ENCODE measurements around the gene KIF2B.
"Not testable (repeated sequence)": the region's sequence is repeated elsewhere in the genome, so short reads cannot be mapped to it uniquely, and the experiment has no call there.

The KIF2B gene, protein sequence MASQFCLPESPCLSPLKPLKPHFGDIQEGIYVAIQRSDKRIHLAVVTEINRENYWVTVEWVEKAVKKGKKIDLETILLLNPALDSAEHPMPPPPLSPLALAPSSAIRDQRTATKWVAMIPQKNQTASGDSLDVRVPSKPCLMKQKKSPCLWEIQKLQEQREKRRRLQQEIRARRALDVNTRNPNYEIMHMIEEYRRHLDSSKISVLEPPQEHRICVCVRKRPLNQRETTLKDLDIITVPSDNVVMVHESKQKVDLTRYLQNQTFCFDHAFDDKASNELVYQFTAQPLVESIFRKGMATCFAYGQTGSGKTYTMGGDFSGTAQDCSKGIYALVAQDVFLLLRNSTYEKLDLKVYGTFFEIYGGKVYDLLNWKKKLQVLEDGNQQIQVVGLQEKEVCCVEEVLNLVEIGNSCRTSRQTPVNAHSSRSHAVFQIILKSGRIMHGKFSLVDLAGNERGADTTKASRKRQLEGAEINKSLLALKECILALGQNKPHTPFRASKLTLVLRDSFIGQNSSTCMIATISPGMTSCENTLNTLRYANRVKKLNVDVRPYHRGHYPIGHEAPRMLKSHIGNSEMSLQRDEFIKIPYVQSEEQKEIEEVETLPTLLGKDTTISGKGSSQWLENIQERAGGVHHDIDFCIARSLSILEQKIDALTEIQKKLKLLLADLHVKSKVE

GRCh38 chr17:53822764-53823163 lies at the start of gene KIF2B:
Gene KIF2B (plus strand): TSS chr17:53822927. CDS start chr17:53823034, 107 bp downstream.
- no peak for DNase-seq (ENCODE audit: low read depth, low spot score)
- H3K27ac ChIP-seq: no peak within 1 kb of the TSS

- DNase-seq (ENCODE audit: low read depth, low spot score): no peak
Measured at GRCh38 chr17:53780320-53780719, 42.4 kb upstream of the KIF2B start.

GRCh38 chr17:53791551-53791950 lies 31.2 kb upstream of the KIF2B start:
- no peak overlapping the region for H3K27ac ChIP-seq
- no peak for DNase-seq (ENCODE audit: low read depth, low spot score)

More at GRCh38 chr17:53780320-53780719, 42.4 kb upstream of the KIF2B start:
- no peak overlapping the region for H3K27ac ChIP-seq

DNA sequence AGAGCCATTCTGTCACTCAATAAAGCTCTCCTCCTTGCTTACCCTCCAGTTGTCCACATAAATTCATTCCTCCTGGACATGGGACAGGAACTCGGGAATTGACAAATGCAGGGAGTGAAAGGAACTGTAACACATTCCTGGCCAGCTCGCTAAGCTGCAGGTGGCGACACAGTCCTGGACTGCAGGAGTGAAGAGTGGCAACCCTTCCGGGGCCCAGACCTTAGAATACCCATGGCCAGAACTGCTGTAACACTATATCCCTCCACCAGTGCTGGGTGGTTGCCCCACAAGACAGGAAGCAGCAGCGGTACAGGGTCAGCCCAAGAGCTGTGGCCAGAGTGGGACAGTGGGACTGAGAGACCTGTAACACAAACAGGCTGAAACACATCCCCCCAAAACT lies 30.3 kb upstream of the KIF2B start:
- no peak for DNase-seq (ENCODE audit: low read depth, low spot score)
- H3K27ac ChIP-seq: no peak overlapping the region

- no peak for DNase-seq (ENCODE audit: low read depth, low spot score)
- H3K27ac ChIP-seq: no peak overlapping the region
Measured at GRCh38 chr17:53792997-53793396, 29.7 kb upstream of the KIF2B start.

DNA sequence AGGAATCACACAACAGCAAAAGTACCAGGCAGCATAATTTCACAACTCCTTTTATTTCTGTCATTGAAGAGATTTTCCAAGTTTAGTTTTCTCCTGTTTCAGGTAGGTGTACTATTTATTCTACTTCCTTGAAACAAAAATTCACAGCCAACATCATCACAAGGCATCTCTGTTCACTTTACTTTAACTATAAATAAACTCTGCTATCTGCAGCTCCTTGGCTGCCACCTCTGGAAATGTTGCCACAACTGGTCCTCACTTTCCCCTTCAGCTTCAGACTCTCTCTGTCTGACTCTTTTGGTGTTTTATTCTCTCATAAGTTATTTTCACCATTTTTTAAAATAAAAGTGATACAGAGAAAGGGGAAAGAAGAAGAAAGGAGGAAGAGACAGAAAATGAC lies 27.9 kb upstream of the KIF2B start:
- H3K27ac ChIP-seq: no peak overlapping the region

DNA sequence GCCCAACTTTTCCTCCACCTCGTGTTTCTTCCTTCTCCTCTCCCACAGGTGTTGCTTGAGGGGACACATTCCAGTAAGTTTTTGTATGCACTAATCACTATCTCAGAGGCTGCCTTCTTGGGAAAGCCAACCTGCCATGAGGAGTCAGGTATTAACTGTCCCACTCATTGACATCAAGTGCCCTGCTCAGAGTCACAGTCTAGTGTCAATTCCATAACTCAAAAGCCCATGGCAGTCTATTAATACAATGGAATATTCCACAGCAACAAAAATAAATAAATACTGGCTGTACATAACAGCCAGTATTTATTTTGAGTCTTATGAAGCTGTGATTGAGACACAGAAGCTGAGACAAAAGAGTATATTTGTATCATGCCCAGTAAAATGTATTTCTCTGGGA lies 26.1 kb upstream of the KIF2B start:
- DNase-seq (ENCODE audit: low read depth, low spot score): no peak
- no peak overlapping the region for H3K27ac ChIP-seq

More for the DNA sequence above, 27.9 kb upstream of the KIF2B start:
- DNase-seq (ENCODE audit: low read depth, low spot score): no peak

- no peak for DNase-seq (ENCODE audit: low read depth, low spot score)
- H3K27ac ChIP-seq: no peak overlapping the region
Measured at GRCh38 chr17:53797501-53797900, 25.2 kb upstream of the KIF2B start.

DNA sequence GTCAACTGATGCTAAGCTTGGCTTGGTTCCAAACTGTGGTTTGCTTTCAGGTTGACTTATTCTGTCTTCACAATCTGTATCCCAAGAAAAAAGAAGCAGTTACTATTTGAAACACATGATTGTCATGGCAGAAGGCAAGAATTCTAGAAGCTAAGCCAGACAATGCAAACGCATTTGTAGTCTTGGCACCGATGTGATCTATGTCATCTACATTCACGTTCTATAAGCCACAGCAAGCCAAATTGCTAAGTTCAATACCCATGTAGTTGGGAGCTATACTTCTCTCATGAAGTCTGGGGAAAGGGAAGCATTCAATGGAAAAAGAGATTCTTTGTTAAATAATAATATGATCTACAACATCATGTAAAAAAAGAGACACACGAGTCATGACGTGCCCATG lies 18.3 kb upstream of the KIF2B start:
- no peak for DNase-seq (ENCODE audit: low read depth, low spot score)
- no peak overlapping the region for H3K27ac ChIP-seq

DNA sequence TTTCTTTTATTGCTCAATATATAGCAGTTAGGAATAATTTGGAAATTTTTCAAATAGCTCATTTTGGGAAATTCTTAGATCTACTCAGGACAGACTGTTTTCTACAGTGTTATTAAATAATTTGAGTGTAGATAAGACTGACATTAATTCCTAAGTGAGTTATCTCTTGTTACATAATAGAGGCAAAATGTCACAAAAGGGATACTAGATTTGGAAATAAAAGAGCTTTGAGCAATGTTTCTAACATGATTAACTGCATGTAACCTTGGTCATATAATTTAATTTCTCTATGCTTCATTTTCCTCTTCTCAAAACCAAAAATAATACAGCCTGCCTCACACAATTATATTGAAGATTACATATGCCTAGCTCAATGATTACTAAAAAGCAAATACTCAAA lies 16.3 kb upstream of the KIF2B start:
- no peak for DNase-seq (ENCODE audit: low read depth, low spot score)
- H3K27ac ChIP-seq: no peak overlapping the region

DNA sequence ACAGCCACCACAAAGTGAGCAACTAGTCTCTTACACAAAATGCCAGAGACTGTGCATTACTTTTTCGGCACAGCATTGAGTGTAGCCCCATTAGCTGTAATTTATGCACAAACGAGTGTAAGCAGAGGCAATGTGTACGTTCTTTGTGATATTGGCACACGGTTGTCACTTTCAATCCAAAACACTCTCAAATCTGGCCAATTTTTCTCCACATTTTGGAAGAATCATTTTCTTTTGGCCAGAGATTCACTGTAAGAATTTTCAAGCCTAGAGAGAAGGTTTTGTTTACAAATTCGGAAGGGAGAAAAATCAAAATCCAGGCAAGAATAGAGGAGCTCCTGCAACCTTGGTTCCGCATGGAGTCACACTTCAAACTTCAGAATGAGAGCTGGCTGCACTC lies 15.4 kb upstream of the KIF2B start:
- no peak overlapping the region for H3K27ac ChIP-seq
- no peak for DNase-seq (ENCODE audit: low read depth, low spot score)

- no peak overlapping the region for H3K27ac ChIP-seq
- DNase-seq (ENCODE audit: low read depth, low spot score): no peak
Measured at GRCh38 chr17:53818271-53818670, 4.5 kb upstream of the KIF2B start.

DNA sequence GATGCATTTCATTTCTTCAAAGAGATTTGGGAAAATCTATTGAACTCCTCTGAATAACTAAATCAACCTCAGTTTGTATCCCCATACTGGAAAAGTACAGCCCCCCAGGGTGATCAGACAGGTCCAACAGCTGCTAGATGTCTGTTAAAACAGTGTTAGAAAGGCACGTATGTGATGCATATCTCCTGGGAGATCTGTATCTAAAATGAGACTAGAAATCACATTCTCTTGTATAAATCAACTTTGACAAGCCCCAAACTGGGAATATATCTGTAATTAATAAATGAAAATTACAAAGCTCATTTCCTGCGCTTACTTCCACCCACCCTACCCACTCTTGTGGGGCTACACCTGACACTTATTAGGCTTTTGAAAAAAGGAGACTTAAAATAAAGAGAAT lies 3.8 kb upstream of the KIF2B start:
- no peak overlapping the region for H3K27ac ChIP-seq
- DNase-seq (ENCODE audit: low read depth, low spot score): no peak

DNA sequence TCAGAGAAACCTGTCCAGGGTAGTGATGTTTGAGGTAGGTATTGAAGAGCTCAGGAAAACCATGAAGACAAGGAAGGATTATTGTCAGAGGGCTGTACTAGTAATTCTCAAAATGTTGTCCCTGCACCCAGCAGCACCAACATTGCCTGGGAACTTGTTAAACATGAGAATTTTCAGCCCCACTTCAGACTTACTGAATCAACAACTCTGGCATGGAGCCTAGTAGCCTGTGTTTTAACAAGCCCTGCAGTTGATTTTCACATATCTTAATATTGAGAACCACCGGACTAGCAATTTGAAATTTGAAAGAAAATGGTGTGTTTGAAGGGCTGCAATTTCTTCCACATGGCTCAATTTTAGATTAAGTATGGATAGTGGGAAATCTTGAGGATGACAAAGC lies 2.8 kb upstream of the KIF2B start:
- no peak for DNase-seq (ENCODE audit: low read depth, low spot score)
- H3K27ac ChIP-seq: no peak overlapping the region

DNA sequence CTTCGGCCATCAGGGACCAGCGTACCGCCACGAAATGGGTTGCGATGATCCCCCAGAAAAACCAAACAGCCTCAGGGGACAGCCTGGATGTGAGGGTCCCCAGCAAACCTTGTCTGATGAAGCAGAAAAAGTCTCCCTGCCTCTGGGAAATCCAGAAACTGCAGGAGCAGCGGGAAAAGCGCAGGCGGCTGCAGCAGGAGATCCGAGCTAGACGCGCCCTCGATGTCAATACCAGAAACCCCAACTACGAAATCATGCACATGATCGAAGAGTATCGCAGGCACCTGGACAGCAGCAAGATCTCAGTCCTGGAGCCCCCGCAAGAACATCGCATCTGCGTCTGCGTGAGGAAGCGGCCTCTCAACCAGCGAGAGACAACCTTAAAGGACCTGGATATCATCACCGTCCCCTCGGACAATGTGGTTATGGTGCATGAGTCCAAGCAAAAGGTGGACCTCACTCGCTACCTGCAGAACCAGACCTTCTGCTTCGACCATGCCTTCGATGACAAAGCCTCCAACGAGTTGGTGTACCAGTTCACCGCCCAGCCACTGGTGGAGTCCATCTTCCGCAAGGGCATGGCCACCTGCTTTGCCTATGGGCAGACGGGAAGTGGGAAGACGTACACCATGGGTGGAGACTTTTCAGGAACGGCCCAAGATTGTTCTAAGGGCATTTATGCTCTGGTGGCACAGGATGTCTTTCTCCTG lies 769 bp downstream of the KIF2B start:
- H3K27ac ChIP-seq: no peak overlapping the region
- no peak for DNase-seq (ENCODE audit: low read depth, low spot score)

DNA sequence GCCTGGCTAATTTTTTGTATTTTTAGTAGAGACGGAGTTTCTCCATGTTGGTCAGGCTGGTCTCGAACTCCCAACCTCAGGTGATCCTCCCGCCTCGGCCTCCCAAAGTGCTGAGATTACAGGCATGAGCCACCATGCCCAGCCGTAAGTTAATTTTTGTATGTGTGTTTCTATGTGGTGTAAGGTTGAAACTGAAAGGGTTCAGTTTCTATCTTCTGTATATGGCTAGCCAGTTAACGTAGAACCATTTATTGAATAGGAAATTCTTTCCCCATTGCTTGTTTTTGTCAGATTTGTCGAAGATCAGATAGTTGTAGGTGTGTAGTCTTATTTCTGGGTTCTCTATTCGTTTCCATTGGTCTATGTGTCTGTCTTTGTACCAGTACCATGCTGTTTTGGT lies 12.0 kb downstream of the KIF2B start:
- not testable (repeated sequence) for H3K27ac ChIP-seq; DNase-seq (ENCODE audit: low read depth, low spot score)

GRCh38 chr17:53837131-53837530 lies 14.4 kb downstream of the KIF2B start:
- no peak for DNase-seq (ENCODE audit: low read depth, low spot score)
- no peak overlapping the region for H3K27ac ChIP-seq

DNA sequence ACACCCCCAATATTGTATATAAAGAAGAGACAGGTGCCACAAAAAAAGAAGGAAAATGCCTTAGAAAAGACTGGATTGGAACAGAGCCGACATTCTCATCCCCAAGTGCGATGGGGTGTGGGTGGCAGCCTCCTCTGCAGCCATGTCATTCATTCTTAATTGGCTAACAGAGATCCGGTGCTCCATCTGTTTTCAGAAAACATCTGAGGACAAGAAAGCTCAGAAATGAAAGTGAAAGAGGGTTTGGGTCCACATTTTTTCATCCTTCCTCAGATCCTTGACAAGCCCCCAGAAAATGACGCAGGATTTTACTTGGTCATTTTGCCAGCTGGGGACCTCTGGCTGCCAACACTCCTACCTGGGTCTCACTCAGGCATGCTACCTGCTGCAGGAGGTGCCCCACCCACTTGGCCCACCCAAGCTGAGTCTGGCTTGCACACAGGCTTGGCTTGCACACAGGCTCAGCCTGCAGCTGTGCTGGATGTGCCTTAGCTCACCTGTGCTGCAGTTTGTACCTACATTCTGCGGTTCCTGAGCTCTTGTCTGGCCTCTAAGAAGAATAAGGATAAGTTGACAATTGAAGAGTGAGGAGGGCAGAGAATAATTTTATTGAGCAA lies 21.9 kb downstream of the KIF2B start:
- no peak for DNase-seq (ENCODE audit: low read depth, low spot score)
- H3K27ac ChIP-seq: no peak overlapping the region

DNA sequence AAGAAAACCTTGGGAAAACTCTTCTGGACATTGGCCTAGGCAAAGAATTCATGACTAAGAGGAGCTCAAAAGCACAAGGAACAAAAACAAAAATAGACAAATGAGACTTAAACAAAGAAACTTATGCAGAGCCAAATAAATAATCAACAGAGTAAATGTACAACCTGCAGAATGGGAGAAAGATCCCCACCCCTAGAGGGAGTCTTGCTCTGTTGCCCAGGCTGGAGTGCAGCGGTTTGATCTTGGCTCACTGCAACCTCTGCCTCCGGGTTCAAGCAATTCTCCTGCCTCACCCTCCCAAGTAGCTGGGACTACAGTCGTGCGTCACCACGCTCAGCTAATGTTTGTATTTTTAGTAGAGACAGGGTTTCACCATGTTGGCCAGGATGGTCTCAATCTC lies 48.4 kb downstream of the KIF2B start:
- H3K27ac ChIP-seq; DNase-seq (ENCODE audit: low read depth, low spot score): not testable (repeated sequence)

Data from epithelial cell of prostate (primary cell).